ENCODE results near the gene IQCH.

DNA sequence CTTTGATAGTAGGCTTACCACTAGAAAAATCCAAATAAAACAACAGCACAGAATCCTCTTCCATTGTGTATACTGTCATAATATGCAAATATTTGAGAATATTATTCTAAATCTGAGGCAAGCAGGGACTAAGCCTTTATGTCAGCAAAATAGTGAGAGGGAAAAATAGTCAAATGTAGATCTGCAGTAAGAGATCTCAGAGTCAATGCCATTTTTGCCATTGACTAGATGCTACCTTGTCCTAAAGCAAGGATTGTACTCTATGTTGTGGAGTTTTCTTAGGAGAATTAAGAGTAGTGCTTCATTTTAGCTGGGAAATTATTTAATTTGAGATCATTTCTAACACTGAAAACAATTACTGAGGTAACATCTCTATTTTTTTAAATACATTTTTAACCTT is 50.2 kb downstream of the IQCH start:
- TF ChIP-seq, protein P1, sequence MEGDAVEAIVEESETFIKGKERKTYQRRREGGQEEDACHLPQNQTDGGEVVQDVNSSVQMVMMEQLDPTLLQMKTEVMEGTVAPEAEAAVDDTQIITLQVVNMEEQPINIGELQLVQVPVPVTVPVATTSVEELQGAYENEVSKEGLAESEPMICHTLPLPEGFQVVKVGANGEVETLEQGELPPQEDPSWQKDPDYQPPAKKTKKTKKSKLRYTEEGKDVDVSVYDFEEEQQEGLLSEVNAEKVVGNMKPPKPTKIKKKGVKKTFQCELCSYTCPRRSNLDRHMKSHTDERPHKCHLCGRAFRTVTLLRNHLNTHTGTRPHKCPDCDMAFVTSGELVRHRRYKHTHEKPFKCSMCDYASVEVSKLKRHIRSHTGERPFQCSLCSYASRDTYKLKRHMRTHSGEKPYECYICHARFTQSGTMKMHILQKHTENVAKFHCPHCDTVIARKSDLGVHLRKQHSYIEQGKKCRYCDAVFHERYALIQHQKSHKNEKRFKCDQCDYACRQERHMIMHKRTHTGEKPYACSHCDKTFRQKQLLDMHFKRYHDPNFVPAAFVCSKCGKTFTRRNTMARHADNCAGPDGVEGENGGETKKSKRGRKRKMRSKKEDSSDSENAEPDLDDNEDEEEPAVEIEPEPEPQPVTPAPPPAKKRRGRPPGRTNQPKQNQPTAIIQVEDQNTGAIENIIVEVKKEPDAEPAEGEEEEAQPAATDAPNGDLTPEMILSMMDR (IDR thresholded peaks at IDR 0.05): no peak
- no peak for TF ChIP-seq POLR2A (IDR thresholded peaks at IDR 0.05)

All from transverse colon (tissue), 3 donors.